Caco-2 (cell line): ENCODE measurements around the gene CHMP4A. TPM values are rescaled to one million over a fixed set of nuclear protein-coding genes. Genes with fewer than 3 reads are reported as not detected.

Experiments used
- Bru-seq: library from RNA; stranded (reverse); fragments of 400-500 nt; gene quantifications from one replicate; lab custom pipeline; 2021; lab: Mats Ljungman, UMichigan
- BruChase-seq, 2 experiments: library from RNA; stranded (reverse); fragments of 400-500 nt; gene quantifications; one replicate each; lab custom pipeline; 2021; lab: Mats Ljungman, UMichigan
- BruUV-seq: library from RNA; stranded (reverse); fragments of 400-500 nt; replicated peaks from 2 replicates; lab custom pipeline; 2021; lab: Mats Ljungman, UMichigan
- CTCF ChIA-PET: fragments of 300-600 bp; sonication (Branson Sonifier 250); formaldehyde crosslinking; loops from one replicate; lab custom pipeline; 2022; ENCODE audit warnings: antibody characterized with exemption; lab: Charles Lee
- POLR2A ChIA-PET: fragments of 300-600 bp; sonication (Branson Sonifier 250); formaldehyde crosslinking; loops from one replicate; lab custom pipeline; 2022; ENCODE audit warnings: antibody characterized with exemption; lab: Charles Lee
- DNase-seq, 2 experiments: peaks; one replicate each; pipeline versions ENCODE4 v3.0.0 to v3.0.0-alpha.2; 2020 to 2022
- H3K27me3 ChIP-seq: replicated peaks from 2 replicates; pipeline ENCODE4 v1.6.0; 2011; ENCODE audit warnings: low read length; ENCODE audit not compliant: control insufficient read depth, insufficient read depth
- H3K36me3 ChIP-seq: 2 replicates; pipeline ENCODE4 v1.5.1; 2011; ENCODE audit warnings: low read length; ENCODE audit not compliant: control insufficient read depth, insufficient read depth
- H3K4me1 ChIP-seq: fragments of 250-450 bp; sonication (Bioruptor Pico); 2 replicates; pipeline ENCODE4 v1.5.1; 2020; ENCODE audit warnings: mild to moderate bottlenecking
- H3K4me3 ChIP-seq: 2 replicates; pipeline ENCODE4 v1.5.1; 2011; ENCODE audit warnings: low read depth, mild to moderate bottlenecking, control low read depth, low read length
- H3K9me3 ChIP-seq: fragments of 250-450 bp; sonication (Bioruptor Pico); 2 replicates; pipeline ENCODE4 v1.5.1; 2020; ENCODE audit warnings: mild to moderate bottlenecking, moderate library complexity
- H3K27ac Mint-ChIP-seq: one replicate; pipeline ENCODE4 v1.8.0; 2022; ENCODE audit warnings: mixed read lengths; ENCODE audit not compliant: unreplicated experiment
- H3K27me3 Mint-ChIP-seq: one replicate; pipeline ENCODE4 v1.8.0; 2022; ENCODE audit warnings: mixed read lengths; ENCODE audit not compliant: insufficient read depth, unreplicated experiment
- H3K36me3 Mint-ChIP-seq: one replicate; pipeline ENCODE4 v1.8.0; 2022; ENCODE audit warnings: mild to moderate bottlenecking, mixed read lengths; ENCODE audit not compliant: insufficient read depth, unreplicated experiment
- H3K4me1 Mint-ChIP-seq: one replicate; pipeline ENCODE4 v1.8.0; 2022; ENCODE audit warnings: low read depth, mixed read lengths; ENCODE audit not compliant: unreplicated experiment
- H3K4me3 Mint-ChIP-seq: one replicate; pipeline ENCODE4 v1.8.0; 2022; ENCODE audit warnings: mild to moderate bottlenecking, moderate library complexity, mixed read lengths; ENCODE audit not compliant: unreplicated experiment
- H3K9me3 Mint-ChIP-seq: one replicate; pipeline ENCODE4 v1.8.0; 2022; ENCODE audit warnings: mixed read lengths; ENCODE audit not compliant: unreplicated experiment
- CTCF ChIP-seq, 2 experiments: fragments of 200-600 bp in 1 of 2; IDR thresholded peaks; 1 replicate in 1 of 2; 2 replicates in 1 of 2; pipeline versions ENCODE4 v1.5.1 to v1.8.0; 2011 to 2022; ENCODE audit warnings: antibody characterized with exemption in 1 of 2, control low read depth in 1 of 2, inconsistent platforms in 1 of 2, low read depth in 1 of 2, low read length in 1 of 2, mild to moderate bottlenecking in 1 of 2, moderate library complexity in 1 of 2; ENCODE audit not compliant: insufficient read depth in 1 of 2, severe bottlenecking in 1 of 2, unreplicated experiment in 1 of 2
- intact Hi-C: fragments of 100-400 bp; cut with micrococcal nuclease; formaldehyde crosslinking; loops from one replicate; pipeline ENCODE4 v1.10.0; 2022; ENCODE audit not compliant: unreplicated experiment
- long read RNA-seq: library from polyadenylated mRNA; stranded (forward); transcript quantifications from one replicate; pipeline ENCODE4 v2.0.0, GENCODE V29; 2022
- total RNA-seq: library from RNA; stranded (reverse); gene quantifications from 2 replicates; pipeline ENCODE4 v1.2.3, GENCODE V29; 2022

CHMP4A gene
- total RNA-seq (57.7 and 58.7 TPM in 2 replicates), Bru-seq, nascent RNA (percentile 94 among the genes with signal in this experiment), BruChase-seq, experiment 1, labeled RNA remaining after a 2-hour chase (percentile 96 among the genes with signal in this experiment), BruChase-seq, experiment 2, labeled RNA remaining after a 6-hour chase (percentile 95 among the genes with signal in this experiment)
- long read RNA-seq, transcript CHMP4A-201 (6 exons, 1,393 nt) = major isoform, 95 of 110 reads
- long read RNA-seq, partial matches to known transcripts = 5 of 110 reads
- long read RNA-seq, other reads (novel, unspliced or antisense) = 10 of 110 reads

GRCh38 chr14:24212924-24213865 is at the start of gene CHMP4A:
CHMP4A (minus strand) TSS chr14:24213488; CDS start chr14:24213439, 49 bp downstream.
- TF ChIP-seq CTCF (IDR thresholded peaks at IDR 0.05; ENCODE audit: insufficient read depth in 1 of 2, low read depth in 1 of 2, low read length in 1 of 2, severe bottlenecking in 1 of 2, unreplicated experiment in 1 of 2) = peak in 1 of 2 experiments; percentile 22
- ChIA-PET CTCF (interaction anchor here (0.7 to 1.6 kb wide), 8 partner anchors 25 to 95 kb away, joined by 3 to 10 read pairs (median 4); partner anchors contain the start of genes CIDEB, IRF9 and TINF2), POLR2A (interaction anchor here (0.6 to 3.0 kb wide), 12 partner anchors 17 to 229 kb away, joined by 3 to 28 read pairs (median 4); partner anchors contain the start of genes CIDEB, DCAF11, EMC9 and PSME2)
- peak within 1 kb of the TSS; percentile 88 for H3K4me3 ChIP-seq
- DNase-seq = peak; percentile 97 to 98
- H3K36me3 Mint-ChIP-seq = peaks cover 58% of the 10 kb centered on the region
- H3K4me1 ChIP-seq = peaks cover 12% of the 10 kb centered on the region
- peak within 1 kb of the TSS; percentile 91 for H3K4me3 Mint-ChIP-seq
- no peaks in the 10 kb centered on the region for H3K27me3 ChIP-seq
- H3K36me3 ChIP-seq = peaks cover 1% of the 10 kb centered on the region; the same call in 1 of the 2 replicates
- no peaks in the 10 kb centered on the region for H3K27me3 Mint-ChIP-seq
- BruUV-seq = no TSS peak
- H3K4me1 Mint-ChIP-seq = peaks cover 13% of the 10 kb centered on the region
- no peaks in the 10 kb centered on the region for H3K9me3 ChIP-seq
- H3K9me3 Mint-ChIP-seq = no peaks in the 10 kb centered on the region
- peak within 1 kb of the TSS; percentile 97 for H3K27ac Mint-ChIP-seq
- intact Hi-C loops = loop anchor here (1.0 to 2.0 kb wide), 2 partner anchors 18 to 72 kb away; partner anchors contain the start of genes EMC9 and TM9SF1

- no peak overlapping the region for H3K4me3 ChIP-seq
- no peaks in the 10 kb centered on the region for H3K36me3 ChIP-seq
- no peak overlapping the region for H3K4me3 Mint-ChIP-seq
- H3K27me3 ChIP-seq = no peaks in the 10 kb centered on the region
- DNase-seq = no peak
- H3K9me3 Mint-ChIP-seq = no peaks in the 10 kb centered on the region
- intact Hi-C loops = no loop called here
- TF ChIP-seq CTCF (IDR thresholded peaks at IDR 0.05; ENCODE audit: insufficient read depth in 1 of 2, low read depth in 1 of 2, low read length in 1 of 2, severe bottlenecking in 1 of 2, unreplicated experiment in 1 of 2) = no peak
- H3K27ac Mint-ChIP-seq = no peak overlapping the region
- peaks cover under 1% of the 10 kb centered on the region for H3K36me3 Mint-ChIP-seq
- POLR2A ChIA-PET = interaction anchor here (1.1 kb wide), 1 partner anchor 9 kb away, joined by 4 read pairs; the partner anchor contains the start of gene RABGGTA
- no TSS peak for BruUV-seq
- no peaks in the 10 kb centered on the region for H3K4me1 Mint-ChIP-seq
- no peaks in the 10 kb centered on the region for H3K27me3 Mint-ChIP-seq
- CTCF ChIA-PET = interaction anchor here (1.7 kb wide), 1 partner anchor 9 kb away, joined by 3 read pairs; no protein-coding TSS in a partner anchor
- peaks cover 12% of the 10 kb centered on the region; the same call in 1 of the 2 replicates for H3K4me1 ChIP-seq
- no peaks in the 10 kb centered on the region for H3K9me3 ChIP-seq
Observed at GRCh38 chr14:24261969-24262327, 48.7 kb upstream of the CHMP4A start.
